ENCODE data around the gene ELL2. TPM values are rescaled to one million over a fixed set of nuclear protein-coding genes. Genes with fewer than 3 reads are reported as not detected.

Gene ELL2
- total RNA-seq, 1 experiment from 2014 or later: 27.5 TPM

GRCh38 chr5:95887977-95888376 is 73.7 kb downstream of the ELL2 start:
- Mint-ChIP-seq H3K4me3 (no peak overlapping the region), H3K27ac (no peak overlapping the region; a peak in 1 of 7 replicates), H3K9me3 (no peaks in the 10 kb centered on the region), H3K27me3 (ENCODE audit: low read depth) (no peaks in the 10 kb centered on the region), H3K36me3 (ENCODE audit: insufficient read depth in 1 of 3, low read depth in 3 of 3) (peaks cover 0 to 7% (median 4%) of the 10 kb centered on the region in 3 experiments; a peak in 3 of 7 replicates), H3K4me1 (no peaks in the 10 kb centered on the region)
- no peak overlapping the region for H2BK120ac ChIP-seq (ENCODE audit: low read depth, low read length, poor library complexity, severe bottlenecking)
- no peaks in the 10 kb centered on the region for H3K79me1 ChIP-seq (ENCODE audit: insufficient read depth, low read depth, low read length, poor library complexity, severe bottlenecking)
- H4K91ac ChIP-seq (ENCODE audit: insufficient read length, low read depth, low read length): no peak overlapping the region
- no CpG with 5 or more reads among the region's 5 CpGs for WGBS (ENCODE audit: extremely low coverage, insufficient read length, low lambda C conversion rate)
- no peak overlapping the region for H2BK12ac ChIP-seq (ENCODE audit: insufficient read length, low read depth, low read length)
- no peak overlapping the region for H3K4me2 ChIP-seq (ENCODE audit: insufficient read depth, insufficient read length, low read length)
- H2BK20ac ChIP-seq (ENCODE audit: low read depth, low read length, poor library complexity, severe bottlenecking): no peak overlapping the region
- no peak overlapping the region for H3K56ac ChIP-seq (ENCODE audit: insufficient read length, low read depth, low read length)
- H3K23ac ChIP-seq (ENCODE audit: insufficient read length, low read depth, low read length): no peak overlapping the region
- DNase-seq: no peak
- H3T11ph ChIP-seq (ENCODE audit: low read length): no peak overlapping the region
- H4K5ac ChIP-seq (ENCODE audit: insufficient read length, low read depth, low read length): no peak overlapping the region
- H3K9ac ChIP-seq (ENCODE audit: extremely low read depth, insufficient read length, low read length): no peak overlapping the region
- H3K4me1 ChIP-seq (ENCODE audit: insufficient read depth, low read length): no peaks in the 10 kb centered on the region
- no peak overlapping the region; the same call in 1 of the 2 replicates for H3K14ac ChIP-seq (ENCODE audit: insufficient read depth, low read length)
- H4K20me1 ChIP-seq (ENCODE audit: control insufficient read depth, insufficient read depth, insufficient read length): no peaks in the 10 kb centered on the region
- H3K9me3 ChIP-seq (ENCODE audit: control insufficient read depth, low read depth, low read length): no peaks in the 10 kb centered on the region
- H3K23me2 ChIP-seq (ENCODE audit: insufficient read length, low read depth, low read length, poor library complexity, severe bottlenecking): no peaks in the 10 kb centered on the region
- H3K79me2 ChIP-seq (ENCODE audit: insufficient read depth, low read length): no peaks in the 10 kb centered on the region
- H3K27me3 ChIP-seq (ENCODE audit: insufficient read depth, low read length): no peaks in the 10 kb centered on the region
- no peak overlapping the region for H3K4ac ChIP-seq (ENCODE audit: low read depth, low read length)
- no peak for TF ChIP-seq CTCF (conservative IDR thresholded peaks at IDR 0.05)
- no peak overlapping the region for H3K18ac ChIP-seq (ENCODE audit: insufficient read length, low read depth, low read length)
- H2BK15ac ChIP-seq (ENCODE audit: low read depth, low read length): no peak overlapping the region
- H4K8ac ChIP-seq (replicated peaks; ENCODE audit: insufficient read length, low read depth, low read length): no peak overlapping the region
- no peak overlapping the region for H2AFZ ChIP-seq (ENCODE audit: low read length)
- no peak overlapping the region for H2BK5ac ChIP-seq (ENCODE audit: insufficient read length, low read length)
- H3K27ac ChIP-seq (ENCODE audit: insufficient read length, low read depth, low read length): no peak overlapping the region
- no peak overlapping the region for H2AK5ac ChIP-seq (ENCODE audit: insufficient read length, low read length)
